H1 (cell line): ENCODE data around the gene ZNF716.

Source experiments
- EGR1 ChIP-seq: IDR thresholded peaks from 2 replicates; pipeline ENCODE4 v1.6.1; 2011; ENCODE audit warnings: low read depth, low read length, borderline replicate concordance
- EZH2 ChIP-seq: fragments of 200-600 bp; sonication (generic); IDR thresholded peaks from 2 replicates; pipeline ENCODE4 v1.7.1; 2012; ENCODE audit warnings: low read depth, mild to moderate bottlenecking, moderate library complexity, low read length, inconsistent platforms; ENCODE audit not compliant: severe bottlenecking
- POLR2A ChIP-seq, 2 experiments: IDR thresholded peaks; 1 replicate in 1 of 2; 2 replicates in 1 of 2; pipeline ENCODE4 v1.6.1; 2011; ENCODE audit warnings: low read depth in 2 of 2, low read length in 2 of 2, mild to moderate bottlenecking in 2 of 2; ENCODE audit errors: control extremely low read depth in 1 of 2
- RNF2 ChIP-seq: fragments of 200-900, 300-1000 bp; sonication (generic); IDR thresholded peaks from 2 replicates; pipeline ENCODE4 v1.7.1; 2016; ENCODE audit warnings: borderline replicate concordance, low read depth, mild to moderate bottlenecking, antibody characterized with exemption, low read length; ENCODE audit not compliant: poor library complexity, severe bottlenecking; ENCODE audit errors: missing control alignments
- TAF1 ChIP-seq: IDR thresholded peaks from 2 replicates; pipeline ENCODE4 v1.6.1; 2011; ENCODE audit warnings: mild to moderate bottlenecking, low read depth, low read length
- TF ChIP-seq, protein P1 (sequence below), 3 experiments: IDR thresholded peaks; 1 replicate in 2 of 3; 2 replicates in 1 of 3; pipeline versions ENCODE4 v1.5.1 to v1.6.1; 2011; ENCODE audit warnings: low read length in 3 of 3, mild to moderate bottlenecking in 3 of 3, inconsistent platforms in 2 of 3, low read depth in 1 of 3, moderate library complexity in 1 of 3; ENCODE audit not compliant: insufficient read depth in 1 of 3; ENCODE audit errors: control extremely low read depth in 1 of 3

DNA sequence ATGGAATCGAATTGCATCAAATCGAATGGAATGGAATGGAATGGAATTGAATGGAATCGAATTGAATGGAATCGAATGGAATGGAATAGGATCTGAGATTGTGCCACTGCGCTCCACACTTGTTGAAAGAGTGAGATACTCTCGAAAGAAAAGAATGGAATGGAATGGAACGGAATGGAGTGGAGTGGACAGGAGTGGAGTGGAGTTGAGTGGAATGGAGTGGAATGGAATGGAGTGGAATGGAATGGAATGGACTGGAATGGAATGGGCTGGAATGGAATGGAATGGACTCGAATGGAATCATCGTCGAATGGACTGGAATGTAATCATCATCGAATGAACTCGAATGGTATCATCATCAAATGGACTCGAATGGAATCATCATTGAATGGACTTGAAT lies 38.0 kb downstream of the ZNF716 start:
- TF ChIP-seq, protein P1, sequence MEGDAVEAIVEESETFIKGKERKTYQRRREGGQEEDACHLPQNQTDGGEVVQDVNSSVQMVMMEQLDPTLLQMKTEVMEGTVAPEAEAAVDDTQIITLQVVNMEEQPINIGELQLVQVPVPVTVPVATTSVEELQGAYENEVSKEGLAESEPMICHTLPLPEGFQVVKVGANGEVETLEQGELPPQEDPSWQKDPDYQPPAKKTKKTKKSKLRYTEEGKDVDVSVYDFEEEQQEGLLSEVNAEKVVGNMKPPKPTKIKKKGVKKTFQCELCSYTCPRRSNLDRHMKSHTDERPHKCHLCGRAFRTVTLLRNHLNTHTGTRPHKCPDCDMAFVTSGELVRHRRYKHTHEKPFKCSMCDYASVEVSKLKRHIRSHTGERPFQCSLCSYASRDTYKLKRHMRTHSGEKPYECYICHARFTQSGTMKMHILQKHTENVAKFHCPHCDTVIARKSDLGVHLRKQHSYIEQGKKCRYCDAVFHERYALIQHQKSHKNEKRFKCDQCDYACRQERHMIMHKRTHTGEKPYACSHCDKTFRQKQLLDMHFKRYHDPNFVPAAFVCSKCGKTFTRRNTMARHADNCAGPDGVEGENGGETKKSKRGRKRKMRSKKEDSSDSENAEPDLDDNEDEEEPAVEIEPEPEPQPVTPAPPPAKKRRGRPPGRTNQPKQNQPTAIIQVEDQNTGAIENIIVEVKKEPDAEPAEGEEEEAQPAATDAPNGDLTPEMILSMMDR (IDR thresholded peaks at IDR 0.05; ENCODE audit: control extremely low read depth in 1 of 3, insufficient read depth in 1 of 3, low read depth in 1 of 3, low read length in 3 of 3) = no peak
- TF ChIP-seq RNF2 (no peak), TAF1 (no peak), POLR2A (IDR thresholded peaks at IDR 0.05; ENCODE audit: control extremely low read depth in 1 of 2, low read depth in 2 of 2, low read length in 2 of 2) (no peak), EGR1 (no peak), EZH2 (no peak)
